T-cell (primary cell): ENCODE measurements around the gene F3. TPM values are rescaled to one million over a fixed set of nuclear protein-coding genes. Genes with fewer than 3 reads are reported as not detected.
A peak's percentile ranks its signal among the peaks of the same experiment; 100 is the strongest.

ENCODE experiments used
- ATAC-seq, 4 experiments: fragments of 200-7000 bp in 3 of 4; fragments of 150-1000 bp in 1 of 4; cut with Tn5 transposase; replicated peaks in 1 of 4; 1 replicate in 3 of 4; 2 replicates in 1 of 4; pipeline ENCODE4 v1.10.0; 2021; ENCODE audit warnings: moderate library complexity in 3 of 4, mild to moderate bottlenecking in 2 of 4, moderate number of reproducible peaks in 1 of 4
- CTCF ChIA-PET, 2 donors: fragments of 300-600 bp; sonication (Branson Sonifier 250); formaldehyde crosslinking; loops; one replicate each; lab custom pipeline; 2022; ENCODE audit warnings: antibody characterized with exemption in 2 of 2; lab: Charles Lee
- POLR2A ChIA-PET, 2 donors: fragments of 300-600 bp; sonication (Branson Sonifier 250); formaldehyde crosslinking; loops; one replicate each; lab custom pipeline; 2022; ENCODE audit warnings: antibody characterized with exemption in 2 of 2; lab: Charles Lee
- DNase-seq, 35 experiments: peaks; one replicate each; pipeline versions ENCODE4 v3.0.0 to v3.0.0-alpha.2; 2013 to 2023
- H3K27ac ChIP-seq: one replicate; pipeline ENCODE4 v1.5.1; 2013; ENCODE audit warnings: low read length
- H3K27me3 ChIP-seq, 2 experiments: replicated peaks in 1 of 2; 1 replicate in 1 of 2; 2 replicates in 1 of 2; pipeline versions ENCODE4 v1.6.1 to v1.7.0; 2013; ENCODE audit warnings: low read length in 1 of 2, mixed read lengths in 1 of 2; ENCODE audit not compliant: control insufficient read depth in 2 of 2, insufficient read depth in 2 of 2; ENCODE audit errors: extremely low read depth in 1 of 2
- H3K36me3 ChIP-seq, 2 donors: 1 replicate in 1 of 2; 2 replicates in 1 of 2; pipeline versions ENCODE4 v1.6.1 to v1.7.0; 2013; ENCODE audit warnings: low read length in 1 of 2; ENCODE audit not compliant: control insufficient read depth in 2 of 2, insufficient read depth in 1 of 2; ENCODE audit errors: extremely low read depth in 1 of 2
- H3K4me1 ChIP-seq, 2 experiments: 1 replicate in 1 of 2; 2 replicates in 1 of 2; pipeline versions ENCODE4 v1.6.1 to v1.7.0; 2013; ENCODE audit warnings: low read length in 2 of 2, mixed read lengths in 1 of 2; ENCODE audit not compliant: insufficient read depth in 2 of 2, control insufficient read depth in 1 of 2; ENCODE audit errors: extremely low read depth in 1 of 2
- H3K4me3 ChIP-seq, 2 donors: 1 replicate in 1 of 2; 2 replicates in 1 of 2; pipeline versions ENCODE4 v1.5.1 to v1.7.0; 2013; ENCODE audit warnings: mild to moderate bottlenecking in 2 of 2, low read length in 1 of 2, moderate library complexity in 1 of 2; ENCODE audit not compliant: control insufficient read depth in 1 of 2; ENCODE audit errors: extremely low read depth in 1 of 2
- H3K9me3 ChIP-seq: 2 replicates; pipeline ENCODE4 v1.7.0; 2013
- H3K27ac Mint-ChIP-seq, 2 donors: one replicate each; pipeline ENCODE4 v1.8.0; 2020 to 2021; ENCODE audit warnings: mild to moderate bottlenecking in 2 of 2, mixed read lengths in 2 of 2
- H3K27me3 Mint-ChIP-seq, 2 donors: one replicate each; pipeline ENCODE4 v1.8.0; 2021 to 2022; ENCODE audit warnings: mixed read lengths in 2 of 2
- H3K36me3 Mint-ChIP-seq: one replicate; pipeline ENCODE4 v1.8.0; 2021; ENCODE audit warnings: mixed read lengths
- H3K4me1 Mint-ChIP-seq, 3 donors: one replicate each; pipeline ENCODE4 v1.8.0; 2020 to 2022; ENCODE audit warnings: mixed read lengths in 3 of 3, mild to moderate bottlenecking in 1 of 3
- H3K4me3 Mint-ChIP-seq, 3 donors: one replicate each; pipeline ENCODE4 v1.8.0; 2020 to 2022; ENCODE audit warnings: mild to moderate bottlenecking in 3 of 3, mixed read lengths in 3 of 3, moderate library complexity in 3 of 3
- H3K9me3 Mint-ChIP-seq, 3 donors: one replicate each; pipeline ENCODE4 v1.8.0; 2020 to 2022; ENCODE audit warnings: mixed read lengths in 3 of 3
- WGBS: methylation state at CpG from one replicate; pipeline ENCODE4 v1.1.5; 2013; ENCODE audit warnings: missing lambda C conversion rate; ENCODE audit not compliant: insufficient coverage; 5-methylcytosine and 5-hydroxymethylcytosine counted together
- total RNA-seq, 35 experiments: library from RNA in 6 of 35; stranded (reverse) in 6 of 35; fragments of 120-200 nt in 1 of 35; gene quantifications; one replicate each; pipeline versions ENCODE4 v1.2.1 to v1.2.4 and lab custom pipeline; 2013 to 2026

The F3 gene
- total RNA-seq, 5 donors from 2014 or later (not counting 1 experiment from before 2014, with no cell fraction given), result 0.29 to 1.0 (median 0.66) TPM; not detected in 2

DNA sequence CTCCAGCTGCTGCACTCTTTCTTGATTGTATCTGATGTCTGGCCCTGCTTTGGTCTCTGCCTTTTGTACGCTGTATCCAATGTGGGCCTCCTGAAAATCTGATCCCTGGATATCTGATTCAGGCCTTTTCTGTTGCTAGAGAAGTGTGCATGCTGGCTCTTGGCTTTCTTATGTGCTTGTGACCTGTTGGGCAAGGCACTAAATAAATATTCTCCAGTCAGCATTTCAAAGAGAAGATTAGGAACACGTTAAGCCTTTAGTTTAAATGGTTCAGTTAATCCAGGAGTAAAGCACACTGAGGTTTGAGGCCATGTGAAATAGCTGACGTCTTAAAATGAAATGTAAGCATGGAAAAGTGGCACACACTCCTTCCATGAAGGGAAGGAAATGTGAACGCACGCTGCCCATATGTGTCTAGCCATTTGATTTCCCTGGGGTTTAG is 9.3 kb upstream of the F3 start:
- no peak overlapping the region for H3K27ac Mint-ChIP-seq
- Histone ChIP-seq H3K27me3 (peaks cover 0 to 3% of the 10 kb centered on the region in 2 experiments), H3K27ac (no peak overlapping the region), H3K4me1 (no peaks in the 10 kb centered on the region), H3K9me3 (no peaks in the 10 kb centered on the region), H3K36me3 (no peaks in the 10 kb centered on the region), H3K4me3 (no peak overlapping the region)
- DNase-seq (no peak), ATAC-seq (no peak)
- ChIA-PET POLR2A (no interaction called here), CTCF (no interaction called here)
- peaks cover 23 to 24% of the 10 kb centered on the region in 2 donors for H3K27me3 Mint-ChIP-seq
- H3K36me3 Mint-ChIP-seq, result no peaks in the 10 kb centered on the region
- H3K4me1 Mint-ChIP-seq, result no peaks in the 10 kb centered on the region
- no peaks in the 10 kb centered on the region for H3K9me3 Mint-ChIP-seq
- WGBS, result 77% methylated on average over 5 of the region's 5 CpGs
- H3K4me3 Mint-ChIP-seq, result no peak overlapping the region

DNA sequence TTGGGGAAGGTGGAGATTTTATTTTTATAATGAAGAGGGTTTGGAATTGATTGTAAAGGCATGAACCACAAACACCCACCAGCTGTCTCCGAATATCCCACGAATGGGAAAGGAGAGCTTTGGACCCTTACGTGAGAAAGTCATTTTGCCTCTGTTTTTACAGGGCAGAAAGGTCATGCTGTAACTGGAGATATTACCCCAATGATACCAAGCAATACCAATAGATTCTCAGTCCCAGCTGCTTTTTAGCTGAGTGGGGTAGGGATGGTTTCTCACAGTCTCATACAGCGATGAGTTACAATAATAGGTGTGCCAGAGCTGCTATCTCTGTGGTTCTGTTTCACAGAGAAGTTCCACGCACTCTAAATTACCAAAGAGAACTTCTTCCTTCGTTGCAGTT is 8.8 kb upstream of the F3 start:
- H3K4me1 Mint-ChIP-seq, result no peaks in the 10 kb centered on the region
- Histone ChIP-seq H3K9me3 (no peaks in the 10 kb centered on the region), H3K27ac (no peak overlapping the region), H3K4me1 (no peaks in the 10 kb centered on the region), H3K4me3 (no peak overlapping the region), H3K27me3 (peaks cover 0 to 3% of the 10 kb centered on the region in 2 experiments), H3K36me3 (no peaks in the 10 kb centered on the region)
- no peaks in the 10 kb centered on the region for H3K9me3 Mint-ChIP-seq
- ATAC-seq, result no peak
- H3K36me3 Mint-ChIP-seq, result no peaks in the 10 kb centered on the region
- H3K27me3 Mint-ChIP-seq, result peaks cover 22 to 23% of the 10 kb centered on the region in 2 donors
- 83% methylated on average over 1 of the region's 6 CpGs for WGBS
- POLR2A ChIA-PET, result no interaction called here
- no peak for DNase-seq
- CTCF ChIA-PET, result no interaction called here
- no peak overlapping the region for H3K4me3 Mint-ChIP-seq
- H3K27ac Mint-ChIP-seq, result no peak overlapping the region

DNA sequence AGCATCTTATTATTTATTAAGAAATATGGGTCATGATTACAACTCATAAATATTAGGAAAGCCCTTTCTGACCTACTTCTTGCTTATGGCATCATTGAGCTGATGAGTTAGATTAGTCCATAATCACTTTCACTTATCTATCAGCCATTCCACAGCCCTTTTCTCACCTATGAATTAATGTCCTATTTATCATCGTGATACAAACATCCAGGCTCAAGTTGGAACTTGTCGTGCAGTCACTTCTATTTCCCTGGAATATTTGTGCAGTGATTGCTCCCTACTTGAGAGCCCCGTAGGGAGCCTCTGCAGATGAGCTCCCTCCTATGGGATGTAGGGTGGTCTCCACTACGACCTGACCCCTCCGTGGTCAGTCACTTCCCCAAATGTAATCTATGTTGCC is 8.1 kb upstream of the F3 start:
- Mint-ChIP-seq H3K27ac (no peak overlapping the region), H3K27me3 (peaks cover 25 to 29% of the 10 kb centered on the region in 2 donors), H3K9me3 (no peaks in the 10 kb centered on the region), H3K4me3 (no peak overlapping the region), H3K4me1 (no peaks in the 10 kb centered on the region), H3K36me3 (no peaks in the 10 kb centered on the region)
- peaks cover 0 to 3% of the 10 kb centered on the region in 2 experiments for H3K27me3 ChIP-seq
- DNase-seq (no peak), ATAC-seq (no peak)
- H3K4me3 ChIP-seq, result no peak overlapping the region
- no peaks in the 10 kb centered on the region for H3K4me1 ChIP-seq
- ChIA-PET CTCF (no interaction called here), POLR2A (interaction anchor here in 1 of 2 donors (0.6 kb wide), 1 partner anchor 985 kb away, joined by 3 read pairs; no protein-coding TSS in a partner anchor)
- H3K36me3 ChIP-seq, result no peaks in the 10 kb centered on the region
- H3K9me3 ChIP-seq, result no peaks in the 10 kb centered on the region
- WGBS, result no CpG with 5 or more reads among the region's 5 CpGs
- H3K27ac ChIP-seq, result no peak overlapping the region

- no peak for ATAC-seq
- CTCF ChIA-PET, result no interaction called here
- no CpG with 5 or more reads among the region's 4 CpGs for WGBS
Observed at GRCh38 chr1:94544706-94545490, 3.3 kb upstream of the F3 start.

GRCh38 chr1:94543893-94544635 is 2.5 kb upstream of the F3 start:
- no peak for DNase-seq
- no peaks in the 10 kb centered on the region for H3K36me3 ChIP-seq
- ATAC-seq, result no peak
- Mint-ChIP-seq H3K36me3 (no peaks in the 10 kb centered on the region), H3K4me3 (no peak overlapping the region), H3K27me3 (peaks cover 63 to 72% of the 10 kb centered on the region in 2 donors), H3K4me1 (peaks cover 14 to 21% (median 17%) of the 10 kb centered on the region in 3 donors), H3K27ac (no peak overlapping the region), H3K9me3 (no peaks in the 10 kb centered on the region)
- H3K9me3 ChIP-seq, result no peaks in the 10 kb centered on the region
- peaks cover 6 to 22% of the 10 kb centered on the region in 2 experiments for H3K27me3 ChIP-seq
- 100% methylated on average over 1 of the region's 4 CpGs for WGBS
- no peak overlapping the region for H3K27ac ChIP-seq
- peaks cover 4 to 16% of the 10 kb centered on the region in 2 experiments for H3K4me1 ChIP-seq
- ChIA-PET POLR2A (no interaction called here), CTCF (no interaction called here)
- H3K4me3 ChIP-seq, result no peak overlapping the region

More at GRCh38 chr1:94544706-94545490, 3.3 kb upstream of the F3 start:
- H3K4me3 Mint-ChIP-seq, result no peak overlapping the region
- peaks cover 56 to 65% of the 10 kb centered on the region in 2 donors for H3K27me3 Mint-ChIP-seq
- no peak overlapping the region for H3K27ac ChIP-seq
- peaks cover 4 to 16% of the 10 kb centered on the region in 2 experiments for H3K4me1 ChIP-seq
- H3K36me3 Mint-ChIP-seq, result no peaks in the 10 kb centered on the region
- no peak for DNase-seq
- H3K4me3 ChIP-seq, result no peak overlapping the region
- peaks cover 6 to 20% of the 10 kb centered on the region in 2 experiments for H3K27me3 ChIP-seq
- POLR2A ChIA-PET, result no interaction called here
- peaks cover 14 to 21% (median 17%) of the 10 kb centered on the region in 3 donors for H3K4me1 Mint-ChIP-seq
- H3K36me3 ChIP-seq, result no peaks in the 10 kb centered on the region
- H3K9me3 ChIP-seq, result no peaks in the 10 kb centered on the region
- H3K9me3 Mint-ChIP-seq, result no peaks in the 10 kb centered on the region
- no peak overlapping the region for H3K27ac Mint-ChIP-seq

GRCh38 chr1:94543001-94543400 is 1.4 kb upstream of the F3 start:
- CTCF ChIA-PET, result no interaction called here
- Mint-ChIP-seq H3K27ac (no peak overlapping the region), H3K4me3 (peak overlapping the region; percentile 66 to 70 (median 66)), H3K36me3 (no peaks in the 10 kb centered on the region), H3K9me3 (no peaks in the 10 kb centered on the region), H3K4me1 (peaks cover 14 to 21% (median 17%) of the 10 kb centered on the region in 3 donors), H3K27me3 (peaks cover 68 to 79% of the 10 kb centered on the region in 2 donors)
- H3K27ac ChIP-seq, result no peak overlapping the region
- no peaks in the 10 kb centered on the region for H3K36me3 ChIP-seq
- POLR2A ChIA-PET, result no interaction called here
- H3K4me1 ChIP-seq, result peaks cover 4 to 16% of the 10 kb centered on the region in 2 experiments
- H3K9me3 ChIP-seq, result no peaks in the 10 kb centered on the region
- WGBS, result 10% methylated on average over 1 of the region's 1 CpG
- DNase-seq (no peak), ATAC-seq (no peak)
- peaks cover 6 to 29% of the 10 kb centered on the region in 2 experiments for H3K27me3 ChIP-seq
- no peak overlapping the region for H3K4me3 ChIP-seq
